ENCODE measurements around the gene DLEU7.

DLEU7 gene

GRCh38 chr13:50793026-50793425 lies 50.5 kb downstream of the DLEU7 start:
- no peak for DNase-seq (ENCODE audit: low spot score)

GRCh38 chr13:50788551-50789210 lies 54.8 kb downstream of the DLEU7 start:
- DNase-seq (ENCODE audit: low spot score) = no peak

- DNase-seq (ENCODE audit: low spot score) = no peak
Measured at GRCh38 chr13:50787316-50788195, 55.9 kb downstream of the DLEU7 start.

- DNase-seq (ENCODE audit: low spot score) = no peak
Measured at GRCh38 chr13:50783717-50784290, 59.7 kb downstream of the DLEU7 start.

GRCh38 chr13:50783066-50783465 lies 60.4 kb downstream of the DLEU7 start:
- DNase-seq (ENCODE audit: low spot score) = no peak

GRCh38 chr13:50780201-50781015 lies 63.1 kb downstream of the DLEU7 start:
- DNase-seq (ENCODE audit: low spot score) = no peak

- DNase-seq (ENCODE audit: low spot score) = no peak
Measured at GRCh38 chr13:50779443-50780200, 63.9 kb downstream of the DLEU7 start.

Data from CD4-positive, alpha-beta T cell treated with Interleukin-6 at 100 ng/mL for 8 hours (primary cell).